NB4 (cell line): Measurements from ENCODE around the gene DNAH11.

Experiments used
- CTCF ChIP-seq: IDR thresholded peaks from one replicate; pipeline ENCODE4 v1.5.1; 2012; ENCODE audit warnings: low read depth, low read length
- MAX ChIP-seq: IDR thresholded peaks from 2 replicates; pipeline ENCODE4 v1.6.1; 2011; ENCODE audit warnings: low read depth, low read length
- POLR2A ChIP-seq: IDR thresholded peaks from 2 replicates; pipeline ENCODE4 v1.6.1; 2011; ENCODE audit warnings: mild to moderate bottlenecking; ENCODE audit not compliant: insufficient read length; ENCODE audit errors: extremely low read depth

DNA sequence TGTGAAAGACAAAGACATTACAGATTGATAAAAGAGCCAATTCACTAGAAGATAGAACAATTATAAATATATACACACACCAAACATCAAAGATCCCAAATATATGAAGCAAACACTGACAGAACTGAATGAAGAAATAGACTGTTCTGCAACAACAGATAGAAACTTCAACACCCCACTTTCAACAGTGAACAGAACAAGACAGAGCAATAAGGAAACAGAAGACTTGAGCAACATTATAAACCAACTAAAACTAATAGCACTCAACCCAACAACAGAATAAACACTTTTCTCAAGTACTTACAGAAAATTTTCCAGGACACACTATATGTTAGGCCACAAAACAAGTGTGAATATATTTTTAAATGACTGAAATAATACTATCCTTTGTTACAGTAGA lies 392.0 kb downstream of the DNAH11 start:
- TF ChIP-seq CTCF, result no peak
- TF ChIP-seq POLR2A, result no peak
- no peak for TF ChIP-seq MAX
